Measurements from ENCODE around the gene DNAI4. TPM values are rescaled to one million over a fixed set of nuclear protein-coding genes. Genes with fewer than 3 reads are reported as not detected.
"Not testable (repeated sequence)": the region's sequence is repeated elsewhere in the genome, so short reads cannot be mapped to it uniquely, and the experiment has no call there.

DNAI4 gene
- total RNA-seq, 1 experiment from 2014 or later: 1.4 TPM

GRCh38 chr1:66916320-66916719 lies 8.3 kb downstream of the DNAI4 start:
- intact Hi-C loops (cut with micrococcal nuclease; ENCODE audit: unreplicated experiment): no loop called here
- DNase-seq: no peak
- no TSS peak for BruUV-seq (replicated peaks)
- no peaks in the 10 kb centered on the region for H3K36me3 ChIP-seq (ENCODE audit: control insufficient read depth, insufficient read depth, low read length)
- H3K27me3 ChIP-seq (replicated peaks; ENCODE audit: control insufficient read depth, insufficient read depth, low read length): no peaks in the 10 kb centered on the region
- H3K4me3 ChIP-seq (ENCODE audit: low read depth, low read length): no peak overlapping the region
- Mint-ChIP-seq H3K9me3 (ENCODE audit: unreplicated experiment) (no peaks in the 10 kb centered on the region), H3K4me1 (ENCODE audit: low read depth, unreplicated experiment) (peaks cover 5% of the 10 kb centered on the region), H3K4me3 (ENCODE audit: unreplicated experiment) (no peak overlapping the region), H3K27me3 (ENCODE audit: insufficient read depth, unreplicated experiment) (no peaks in the 10 kb centered on the region), H3K36me3 (ENCODE audit: insufficient read depth, unreplicated experiment) (no peaks in the 10 kb centered on the region), H3K27ac (ENCODE audit: unreplicated experiment) (no peak overlapping the region)
- CTCF ChIA-PET: no interaction called here
- 0 out of 2 replicates have a peak, but pooled peaks cover 5% of the 10 kb centered on the region for H3K4me1 ChIP-seq
- no peaks in the 10 kb centered on the region for H3K9me3 ChIP-seq
- POLR2A ChIA-PET: no interaction called here
- no peak for TF ChIP-seq CTCF (IDR thresholded peaks at IDR 0.05; ENCODE audit: insufficient read depth in 1 of 2, low read depth in 1 of 2, low read length in 1 of 2, severe bottlenecking in 1 of 2, unreplicated experiment in 1 of 2)

GRCh38 chr1:66915203-66915602 lies 9.5 kb downstream of the DNAI4 start:
- H3K27ac Mint-ChIP-seq (ENCODE audit: unreplicated experiment); H3K36me3 ChIP-seq (ENCODE audit: control insufficient read depth, insufficient read depth, low read length); H3K4me3 ChIP-seq (ENCODE audit: low read depth, low read length); H3K27me3 ChIP-seq (replicated peaks; ENCODE audit: control insufficient read depth, insufficient read depth, low read length); H3K4me1 ChIP-seq; H3K36me3 Mint-ChIP-seq (ENCODE audit: insufficient read depth, unreplicated experiment); CTCF ChIA-PET; H3K9me3 ChIP-seq; BruUV-seq (replicated peaks); DNase-seq; POLR2A ChIA-PET; intact Hi-C loops (cut with micrococcal nuclease; ENCODE audit: unreplicated experiment); H3K9me3 Mint-ChIP-seq (ENCODE audit: unreplicated experiment); H3K4me1 Mint-ChIP-seq (ENCODE audit: low read depth, unreplicated experiment); H3K4me3 Mint-ChIP-seq (ENCODE audit: unreplicated experiment); H3K27me3 Mint-ChIP-seq (ENCODE audit: insufficient read depth, unreplicated experiment): not testable (repeated sequence)

GRCh38 chr1:66893712-66894111 lies 30.9 kb downstream of the DNAI4 start:
- ChIA-PET POLR2A (no interaction called here), CTCF (no interaction called here)
- Mint-ChIP-seq H3K4me3 (ENCODE audit: unreplicated experiment) (no peak overlapping the region), H3K27ac (ENCODE audit: unreplicated experiment) (no peak overlapping the region), H3K27me3 (ENCODE audit: insufficient read depth, unreplicated experiment) (peaks cover 16% of the 10 kb centered on the region), H3K4me1 (ENCODE audit: low read depth, unreplicated experiment) (no peaks in the 10 kb centered on the region), H3K9me3 (ENCODE audit: unreplicated experiment) (no peaks in the 10 kb centered on the region), H3K36me3 (ENCODE audit: insufficient read depth, unreplicated experiment) (peaks cover 6% of the 10 kb centered on the region)
- no TSS peak for BruUV-seq (replicated peaks)
- H3K36me3 ChIP-seq (ENCODE audit: control insufficient read depth, insufficient read depth, low read length): no peaks in the 10 kb centered on the region
- H3K4me1 ChIP-seq: no peaks in the 10 kb centered on the region
- no peaks in the 10 kb centered on the region for H3K9me3 ChIP-seq
- H3K27me3 ChIP-seq (replicated peaks; ENCODE audit: control insufficient read depth, insufficient read depth, low read length): no peaks in the 10 kb centered on the region
- intact Hi-C loops (cut with micrococcal nuclease; ENCODE audit: unreplicated experiment): no loop called here
- H3K4me3 ChIP-seq (ENCODE audit: low read depth, low read length): no peak overlapping the region
- DNase-seq: no peak
- TF ChIP-seq CTCF (IDR thresholded peaks at IDR 0.05; ENCODE audit: insufficient read depth in 1 of 2, low read depth in 1 of 2, low read length in 1 of 2, severe bottlenecking in 1 of 2, unreplicated experiment in 1 of 2): no peak

- no peaks in the 10 kb centered on the region for H3K36me3 Mint-ChIP-seq (ENCODE audit: insufficient read depth, unreplicated experiment)
- H3K27me3 Mint-ChIP-seq (ENCODE audit: insufficient read depth, unreplicated experiment): peaks cover 10% of the 10 kb centered on the region
- no peak overlapping the region for H3K4me3 Mint-ChIP-seq (ENCODE audit: unreplicated experiment)
- no peak for TF ChIP-seq CTCF (IDR thresholded peaks at IDR 0.05; ENCODE audit: insufficient read depth in 1 of 2, low read depth in 1 of 2, low read length in 1 of 2, severe bottlenecking in 1 of 2, unreplicated experiment in 1 of 2)
- CTCF ChIA-PET: no interaction called here
- intact Hi-C loops (cut with micrococcal nuclease; ENCODE audit: unreplicated experiment): no loop called here
- no peaks in the 10 kb centered on the region for H3K4me1 Mint-ChIP-seq (ENCODE audit: low read depth, unreplicated experiment)
- no peaks in the 10 kb centered on the region for H3K36me3 ChIP-seq (ENCODE audit: control insufficient read depth, insufficient read depth, low read length)
- BruUV-seq (replicated peaks): no TSS peak
- H3K4me1 ChIP-seq: no peaks in the 10 kb centered on the region
- POLR2A ChIA-PET: no interaction called here
- DNase-seq: no peak
- no peaks in the 10 kb centered on the region for H3K9me3 ChIP-seq
- no peak overlapping the region for H3K4me3 ChIP-seq (ENCODE audit: low read depth, low read length)
- no peaks in the 10 kb centered on the region for H3K27me3 ChIP-seq (replicated peaks; ENCODE audit: control insufficient read depth, insufficient read depth, low read length)
- no peak overlapping the region for H3K27ac Mint-ChIP-seq (ENCODE audit: unreplicated experiment)
- no peaks in the 10 kb centered on the region for H3K9me3 Mint-ChIP-seq (ENCODE audit: unreplicated experiment)
Measured at GRCh38 chr1:66890621-66891020, 34.0 kb downstream of the DNAI4 start.

Measured in Caco-2 (cell line).